GM19395 (cell line): ENCODE results near the gene SLC35A5.
"Not testable (repeated sequence)": the region's sequence is repeated elsewhere in the genome, so short reads cannot be mapped to it uniquely, and the experiment has no call there.

Experiments
- ATAC-seq: cut with Tn5 transposase; IDR thresholded peaks from one replicate; pipeline ENCODE4 v1.9.1; 2021; ENCODE audit warnings: mild to moderate bottlenecking, moderate library complexity; ENCODE audit not compliant: unreplicated experiment

Gene SLC35A5, protein sequence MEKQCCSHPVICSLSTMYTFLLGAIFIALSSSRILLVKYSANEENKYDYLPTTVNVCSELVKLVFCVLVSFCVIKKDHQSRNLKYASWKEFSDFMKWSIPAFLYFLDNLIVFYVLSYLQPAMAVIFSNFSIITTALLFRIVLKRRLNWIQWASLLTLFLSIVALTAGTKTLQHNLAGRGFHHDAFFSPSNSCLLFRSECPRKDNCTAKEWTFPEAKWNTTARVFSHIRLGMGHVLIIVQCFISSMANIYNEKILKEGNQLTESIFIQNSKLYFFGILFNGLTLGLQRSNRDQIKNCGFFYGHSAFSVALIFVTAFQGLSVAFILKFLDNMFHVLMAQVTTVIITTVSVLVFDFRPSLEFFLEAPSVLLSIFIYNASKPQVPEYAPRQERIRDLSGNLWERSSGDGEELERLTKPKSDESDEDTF

DNA sequence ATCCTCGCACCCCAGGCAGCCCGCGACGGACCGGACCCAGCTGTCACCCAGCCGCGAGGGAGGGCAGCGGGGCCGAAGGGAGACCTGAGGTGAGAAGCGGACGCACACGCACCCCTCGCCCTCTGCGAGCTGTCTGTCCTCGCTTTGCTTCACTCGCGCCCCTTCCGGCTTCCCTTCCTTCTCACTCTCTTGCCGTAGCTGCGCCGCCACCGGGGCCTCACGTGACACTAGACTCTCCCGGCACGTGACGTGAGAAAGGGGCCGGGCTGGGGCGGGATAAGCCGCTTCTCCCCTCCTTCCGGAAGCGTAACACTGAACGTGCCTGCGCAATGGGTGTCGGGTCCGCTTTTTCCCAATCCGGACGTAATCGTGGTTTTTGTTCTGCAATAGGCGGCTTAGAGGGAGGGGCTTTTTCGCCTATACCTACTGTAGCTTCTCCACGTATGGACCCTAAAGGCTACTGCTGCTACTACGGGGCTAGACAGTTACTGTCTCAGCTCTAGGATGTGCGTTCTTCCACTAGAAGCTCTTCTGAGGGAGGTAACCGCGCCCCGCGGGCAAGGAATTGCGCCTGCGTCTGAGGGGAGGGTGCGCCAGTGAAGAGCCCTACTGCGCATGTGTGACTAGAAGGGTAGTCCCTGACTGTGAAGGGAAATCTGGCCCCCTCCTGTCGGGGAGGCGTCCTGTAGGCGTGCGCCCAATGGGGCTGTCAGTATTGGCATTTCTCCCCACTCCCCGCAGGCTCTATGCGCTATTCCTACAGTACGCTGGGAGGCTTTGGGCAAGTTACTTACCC lies at the start of gene SLC35A5, which contains the start of gene ATG3:
Gene SLC35A5, plus strand, starts transcription at position 312 of the 796 bp plus-strand sequence. CDS start 1,359 bp downstream, outside the sequence.
Gene ATG3, minus strand, starts transcription at position 229 of the 796 bp plus-strand sequence. CDS start 434 bp downstream, outside the sequence.
- peak; percentile 84 for ATAC-seq

DNA sequence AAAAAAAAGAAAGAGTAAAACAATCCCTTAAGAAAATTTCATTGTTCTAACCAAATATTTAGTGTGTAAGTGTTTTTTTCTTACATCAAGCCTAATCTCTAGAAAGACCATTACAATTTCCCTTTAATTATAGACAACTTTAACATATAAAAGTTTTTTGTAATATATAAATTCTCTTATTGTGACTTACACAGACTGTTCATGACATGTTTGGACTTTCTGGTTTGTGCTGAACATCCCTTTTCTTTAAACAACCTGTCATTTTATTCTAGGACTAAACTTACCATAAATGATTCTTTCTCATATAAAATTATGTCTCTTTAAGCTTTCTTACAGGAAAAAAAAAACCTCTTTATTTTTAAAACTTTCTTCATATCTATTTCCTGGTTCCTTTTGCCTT lies 49.5 kb upstream of the SLC35A5 start:
- no peak for ATAC-seq

DNA sequence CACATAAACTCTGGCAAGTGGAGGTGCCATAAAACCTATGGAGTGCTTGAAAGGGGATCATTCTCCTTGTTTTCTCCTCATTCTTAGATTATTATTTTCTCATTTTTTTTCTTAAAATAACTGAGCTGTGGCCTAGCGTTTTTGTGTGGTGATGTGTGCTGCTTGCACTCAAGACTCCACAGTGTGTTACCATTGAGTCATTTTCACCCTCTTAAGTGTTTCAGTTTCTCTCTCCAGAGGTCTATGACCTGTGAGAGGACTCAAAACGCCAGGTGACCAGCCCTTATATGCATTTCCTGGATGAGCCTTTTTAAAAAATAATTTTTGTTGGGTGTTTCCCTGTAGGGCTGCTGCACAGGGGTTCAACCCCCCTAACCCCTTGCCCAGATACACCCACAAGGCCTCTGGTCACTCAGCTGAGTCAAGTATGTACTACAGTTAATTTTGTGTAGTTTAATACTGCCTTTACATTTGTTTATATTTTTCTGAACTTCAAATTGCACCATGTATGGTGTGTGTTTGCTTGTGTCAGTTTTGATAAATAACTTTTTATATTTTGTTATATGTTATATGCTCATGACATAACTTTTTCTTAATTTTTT lies 47.2 kb upstream of the SLC35A5 start:
- ATAC-seq: peak; percentile 100

DNA sequence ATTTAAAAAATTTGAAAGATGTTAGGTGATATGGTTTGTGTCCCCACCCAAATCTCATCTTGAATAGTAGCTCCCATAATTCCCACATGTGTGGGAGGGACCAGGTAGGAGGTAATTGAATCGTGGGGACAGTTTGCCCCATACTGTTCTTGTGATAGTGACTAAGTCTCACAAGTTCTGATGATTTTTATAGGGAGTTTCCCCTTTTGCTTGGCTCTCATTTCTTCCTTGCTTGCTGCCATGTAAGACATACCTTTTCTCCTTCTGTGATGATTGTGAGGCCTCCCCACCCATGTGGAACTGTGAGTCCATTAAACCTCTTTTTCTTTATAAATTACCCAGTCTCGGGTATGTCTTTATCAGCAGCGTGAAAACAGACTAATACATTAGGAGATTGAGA lies 42.9 kb upstream of the SLC35A5 start:
- ATAC-seq: not testable (repeated sequence)

DNA sequence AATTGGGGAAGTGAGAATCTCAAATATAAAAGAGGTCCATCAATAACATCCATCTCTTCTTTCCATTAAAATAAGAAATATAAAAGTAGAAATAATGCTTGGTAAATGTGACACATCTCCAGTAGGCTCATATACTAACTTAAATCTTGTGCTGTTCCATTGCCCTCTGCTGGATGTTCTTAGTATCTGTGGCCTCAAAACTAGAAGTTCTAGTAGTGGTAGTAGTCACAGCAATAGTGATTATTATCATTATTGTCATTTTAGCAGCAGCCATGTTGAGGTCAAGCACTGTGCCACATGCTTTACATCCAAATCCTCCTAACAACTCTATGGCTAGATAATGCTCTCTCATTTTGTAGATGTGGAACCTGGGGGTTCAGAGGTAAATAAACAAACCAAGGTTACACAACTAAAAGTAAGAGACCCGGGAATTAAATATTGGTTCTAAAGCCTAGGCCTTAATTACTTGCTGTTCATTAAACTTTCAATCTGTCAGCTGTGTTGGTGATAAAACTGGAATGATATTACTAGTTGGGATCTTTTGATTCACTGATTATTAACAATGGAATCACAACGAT lies 42.3 kb upstream of the SLC35A5 start:
- ATAC-seq: no peak

DNA sequence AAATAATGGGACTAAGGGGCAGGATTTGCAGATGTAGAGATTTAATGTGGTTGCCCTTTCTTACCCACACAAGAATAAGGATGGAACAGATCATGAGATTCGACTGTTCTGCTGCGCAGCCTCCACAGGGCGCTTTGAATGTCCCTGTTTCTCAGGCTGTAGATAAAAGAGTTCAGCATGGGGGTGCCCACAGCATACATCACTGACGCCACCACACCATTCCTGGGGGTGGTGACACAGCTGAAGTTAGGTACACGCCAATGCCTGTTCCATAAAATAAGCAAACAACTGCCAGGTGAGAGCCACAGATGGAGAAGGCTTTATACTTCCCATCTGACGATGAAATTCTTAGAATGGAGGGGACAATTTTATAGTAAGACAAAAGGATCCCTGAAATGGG lies 37.7 kb upstream of the SLC35A5 start:
- not testable (repeated sequence) for ATAC-seq

DNA sequence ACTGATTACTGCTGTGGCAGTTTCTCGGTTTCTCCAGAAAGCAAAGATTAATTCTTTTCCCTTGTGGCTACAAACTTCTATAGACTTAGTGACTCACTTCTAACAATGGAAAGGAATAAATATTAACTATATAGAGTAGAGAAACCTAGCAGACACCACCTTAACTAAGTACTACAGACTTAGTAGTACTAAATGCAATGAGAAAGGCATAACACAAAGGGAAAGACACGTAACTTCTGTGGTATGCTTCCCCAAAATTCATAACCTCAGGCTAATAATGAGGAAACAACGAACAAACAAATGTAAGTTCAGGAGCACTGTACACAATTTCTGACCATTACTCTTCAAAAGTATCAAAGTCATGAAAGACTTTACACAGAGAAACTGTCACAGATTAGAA lies 31.3 kb upstream of the SLC35A5 start:
- ATAC-seq: no peak

DNA sequence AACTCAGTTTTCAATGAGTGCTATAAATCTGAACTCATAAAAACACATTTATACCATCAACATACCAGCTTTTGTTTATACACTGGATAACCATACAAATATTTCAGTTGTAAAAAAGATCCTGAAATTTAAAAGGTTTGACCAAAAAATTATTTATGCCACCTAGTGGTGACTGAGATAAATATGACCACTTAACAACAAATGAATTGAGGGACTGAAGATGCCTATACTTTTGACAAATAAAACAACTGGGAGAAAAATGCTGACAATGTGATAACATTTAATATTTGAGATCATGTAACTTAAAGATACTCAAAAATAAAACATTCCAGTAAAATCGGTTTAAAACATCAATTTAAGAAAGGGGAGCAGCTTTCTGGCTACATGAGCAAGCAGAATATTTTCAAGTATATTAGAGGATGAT lies 30.5 kb upstream of the SLC35A5 start:
- ATAC-seq: no peak

DNA sequence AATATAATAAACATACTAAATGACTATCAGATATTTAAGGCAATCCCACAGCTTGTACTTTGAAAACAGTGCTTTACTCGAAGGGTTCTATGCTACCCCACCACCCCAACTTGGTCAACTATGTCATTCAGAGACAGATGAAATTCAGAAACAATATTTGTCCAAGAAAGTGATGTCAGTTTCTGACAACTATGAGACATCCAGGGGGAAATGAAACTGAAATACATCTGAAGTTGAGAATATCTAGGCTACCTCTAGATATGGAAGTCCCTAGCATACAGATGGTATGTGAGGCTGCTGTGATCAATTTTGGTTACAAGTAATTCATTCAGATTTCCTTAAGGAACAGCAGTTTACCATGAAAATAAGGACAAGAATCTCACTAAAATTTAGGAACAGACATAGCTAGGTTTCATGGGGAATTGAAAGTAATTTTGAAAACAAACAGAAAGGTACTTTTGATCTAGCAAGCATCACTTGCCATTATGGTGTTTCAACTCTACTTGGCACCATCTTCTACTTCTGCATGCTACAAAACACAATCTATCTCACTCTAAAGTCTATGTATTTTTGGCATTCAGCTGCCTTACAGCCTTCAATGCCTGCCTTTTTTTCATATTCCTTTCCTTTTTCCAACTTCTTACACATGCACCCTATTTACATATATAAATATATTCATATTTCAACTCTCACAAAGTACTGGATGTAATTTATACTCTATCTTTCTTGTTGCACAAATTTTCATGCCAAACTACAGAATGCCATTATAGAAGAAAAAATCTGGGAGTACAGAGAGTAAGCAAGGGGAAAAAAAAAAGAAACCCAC lies 21.8 kb upstream of the SLC35A5 start:
- ATAC-seq: peak; percentile 98

DNA sequence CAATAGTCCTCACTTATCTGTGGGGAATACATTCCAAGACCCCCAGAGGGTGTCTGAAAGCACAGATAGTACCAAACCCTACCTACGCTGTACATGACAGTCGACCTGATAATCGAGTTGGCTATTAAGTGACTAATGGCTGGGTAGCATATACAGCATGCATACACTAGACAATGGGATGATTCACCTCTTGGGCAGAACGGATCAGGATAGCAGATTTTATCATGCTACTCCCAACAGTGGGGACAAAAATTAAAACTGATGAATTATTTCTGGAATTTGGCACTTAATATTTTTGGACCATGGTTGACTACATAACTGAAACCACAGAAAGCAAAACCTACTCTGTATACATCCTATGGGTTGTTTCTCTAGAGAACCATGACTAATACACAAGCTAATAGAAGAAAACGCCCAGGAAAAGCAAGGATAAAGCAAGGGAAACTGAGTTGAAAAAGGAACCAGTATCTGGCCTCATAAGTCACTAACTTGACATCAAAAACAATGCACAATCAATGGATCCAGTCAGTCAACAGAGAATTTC lies 15.6 kb upstream of the SLC35A5 start:
- no peak for ATAC-seq

DNA sequence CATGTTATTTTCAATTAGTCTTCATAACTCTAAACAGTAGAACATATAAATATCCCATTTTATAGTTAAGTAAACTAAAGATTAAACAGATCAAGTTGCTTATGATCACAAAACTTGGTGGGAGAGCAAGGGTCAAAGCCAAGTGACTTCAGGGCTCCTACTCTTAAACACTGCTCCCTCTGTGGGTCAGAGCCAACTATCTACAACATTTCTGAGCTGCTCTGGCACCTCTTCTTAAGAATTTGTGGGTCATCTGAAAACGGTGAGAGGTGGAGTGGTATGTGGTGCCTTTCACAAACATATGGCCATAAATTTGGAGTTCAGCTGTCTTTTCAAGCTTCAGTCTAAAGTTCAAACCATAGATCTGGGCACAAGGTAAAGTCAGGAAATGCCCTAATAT lies 11.0 kb upstream of the SLC35A5 start:
- no peak for ATAC-seq

DNA sequence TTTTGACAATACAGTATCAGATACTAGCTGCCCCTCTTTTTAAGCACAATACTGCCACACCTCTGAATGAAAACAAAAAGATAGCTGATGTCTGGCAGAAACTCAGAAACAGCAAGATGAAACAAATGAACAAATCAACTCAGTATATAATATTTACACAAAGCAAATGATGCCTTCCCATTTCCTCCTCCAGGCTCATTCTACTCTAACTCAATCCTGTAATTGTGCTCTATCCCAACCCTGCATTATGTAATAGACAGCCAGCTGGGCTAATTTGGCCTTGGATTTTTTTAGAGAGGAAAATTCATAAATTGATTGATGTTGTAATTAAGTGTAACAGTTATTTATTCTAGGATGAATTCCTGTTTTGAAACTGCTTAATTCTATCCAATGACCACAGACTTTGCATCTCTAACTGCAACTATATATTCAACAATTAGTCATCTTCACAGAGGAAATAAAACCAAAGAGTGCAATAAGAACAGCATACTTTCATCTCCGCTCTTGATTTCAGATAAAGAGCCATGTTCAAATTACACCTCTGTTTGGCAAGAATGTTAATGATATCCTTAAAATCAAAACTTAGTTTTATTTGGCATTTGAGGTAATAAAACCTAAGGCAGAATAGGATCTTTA lies 6.2 kb upstream of the SLC35A5 start:
- ATAC-seq: no peak

DNA sequence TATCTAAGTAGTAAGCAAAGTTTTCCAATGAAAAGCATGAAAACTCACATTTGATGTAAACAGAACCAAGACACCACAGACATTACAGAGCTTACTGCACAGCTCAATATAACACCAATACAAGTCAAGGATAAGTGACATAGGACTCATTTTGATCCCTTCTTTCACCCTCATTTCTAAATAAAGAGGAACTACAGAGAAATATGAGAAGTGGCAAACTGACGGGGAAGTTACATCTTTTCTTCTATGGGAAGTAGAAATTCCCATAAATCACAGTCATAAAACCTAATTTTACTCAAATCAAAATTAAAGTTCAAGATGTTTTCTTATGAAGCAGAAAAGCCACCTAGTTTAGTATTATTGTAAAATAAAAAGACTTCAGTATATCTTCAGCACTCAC lies 3.9 kb upstream of the SLC35A5 start:
- ATAC-seq: no peak

DNA sequence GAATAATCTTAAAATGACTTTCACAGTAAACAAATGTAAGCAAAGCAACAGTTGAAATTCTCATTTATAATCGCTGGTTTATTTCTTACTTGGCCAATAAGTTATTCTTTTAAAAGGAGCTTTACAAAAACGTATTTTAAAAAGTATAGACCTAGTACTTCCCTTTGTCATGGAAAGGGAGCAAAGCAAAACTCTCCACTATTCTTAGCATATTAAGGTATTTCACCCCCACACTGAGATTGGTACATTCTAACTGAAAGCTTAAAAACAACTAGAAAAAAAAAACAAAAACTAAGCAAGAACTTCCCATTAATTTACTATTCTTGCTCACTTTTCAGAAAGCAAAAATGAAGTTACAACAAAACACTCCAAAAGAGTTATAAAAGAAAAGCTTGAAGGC lies 1.5 kb upstream of the SLC35A5 start:
- no peak for ATAC-seq

DNA sequence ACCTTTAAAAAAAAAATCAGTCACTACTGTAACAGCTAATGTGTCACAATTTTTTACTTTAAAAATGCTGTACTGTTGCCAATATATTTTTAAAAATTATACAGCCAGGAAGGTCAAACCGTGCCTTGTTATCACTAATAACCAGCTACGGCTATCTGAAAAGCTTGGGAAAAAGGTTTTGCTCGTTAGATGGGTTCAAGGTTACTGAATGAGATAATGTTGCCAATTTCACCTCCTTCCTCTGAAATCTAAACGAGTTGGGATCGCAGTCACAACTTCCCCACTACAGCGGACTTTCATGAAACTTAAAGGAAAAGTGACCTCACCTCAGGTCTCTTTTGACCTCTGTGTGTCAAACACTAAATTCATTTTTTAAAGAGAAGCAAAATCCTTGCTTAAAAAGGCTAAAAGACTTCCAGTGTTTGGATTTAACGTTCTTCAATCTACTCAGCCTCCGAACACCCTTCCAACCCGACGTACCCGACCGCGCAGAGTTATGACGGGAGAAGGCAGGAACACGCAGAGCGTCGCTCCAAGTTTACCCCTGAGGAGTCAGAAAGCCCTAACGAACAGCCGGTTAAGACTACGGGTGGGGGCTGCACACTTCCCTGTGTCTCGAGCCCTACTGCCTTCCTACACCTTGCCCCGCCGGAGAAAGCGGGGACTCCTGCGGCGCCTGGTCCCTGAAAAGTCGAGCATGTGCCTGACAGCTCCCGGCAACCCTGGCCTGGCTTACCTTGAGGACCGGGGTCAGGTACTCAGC lies 943 bp upstream of the SLC35A5 start:
- ATAC-seq: peak; percentile 24

DNA sequence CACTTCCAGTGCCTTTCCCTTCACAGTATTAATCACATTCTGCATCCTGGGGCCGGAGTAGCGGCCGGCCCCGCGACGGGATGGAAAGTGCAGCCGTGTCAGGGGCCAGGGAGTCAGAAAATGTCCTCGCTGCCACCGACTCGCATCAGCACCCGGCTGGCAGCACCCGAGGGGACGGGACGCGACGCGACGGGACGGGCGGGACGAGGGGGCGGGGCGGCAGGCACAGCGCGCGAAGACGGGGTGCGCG lies 436 bp upstream of the SLC35A5 start:
- ATAC-seq: peak; percentile 52

DNA sequence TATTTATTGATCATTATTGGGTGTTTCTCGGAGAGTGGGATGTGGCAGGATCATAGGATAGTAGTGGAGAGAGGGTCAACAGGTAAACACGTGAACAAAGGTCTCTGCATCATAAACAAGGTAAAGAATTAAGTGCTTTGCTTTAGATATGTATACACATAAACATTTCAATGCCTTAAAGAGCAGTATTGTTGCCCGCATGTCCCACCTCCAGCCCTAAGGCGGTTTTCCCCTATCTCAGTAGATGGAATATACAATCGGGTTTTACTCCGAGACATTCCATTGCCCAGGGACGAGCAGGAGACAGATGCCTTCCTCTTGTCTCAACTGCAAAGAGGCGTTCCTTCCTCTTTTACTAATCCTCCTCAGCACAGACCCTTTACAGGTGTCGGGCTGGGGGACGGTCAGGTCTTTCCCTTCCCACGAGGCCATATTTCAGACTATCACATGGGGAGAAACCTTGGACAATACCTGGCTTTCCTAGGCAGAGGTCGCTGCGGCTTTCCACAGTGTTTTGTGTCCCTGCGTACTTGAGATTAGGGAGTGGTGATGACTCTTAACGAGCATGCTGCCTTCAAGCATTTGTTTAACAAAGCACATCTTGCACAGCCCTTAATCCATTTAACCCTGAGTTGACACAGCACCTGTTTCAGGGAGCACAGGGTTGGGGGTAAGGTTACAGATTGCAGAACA lies 2.5 kb downstream of the SLC35A5 start:
- ATAC-seq: not testable (repeated sequence)

DNA sequence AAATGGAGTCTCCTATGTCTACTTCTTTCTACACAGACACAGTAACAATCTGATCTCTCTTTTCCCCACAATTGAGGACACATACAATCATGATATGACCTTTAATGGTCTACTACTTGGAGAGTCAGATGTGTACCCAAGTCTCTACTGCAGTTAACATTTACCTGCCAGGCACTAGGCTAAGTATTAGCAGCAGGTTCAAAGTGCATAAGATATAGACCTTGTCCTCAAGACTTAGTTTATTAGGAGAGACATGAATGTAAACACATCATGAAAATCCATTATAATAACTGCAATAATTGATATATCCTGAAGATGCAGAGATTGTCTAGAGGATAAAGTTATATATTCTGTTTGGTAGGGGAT lies 3.1 kb downstream of the SLC35A5 start:
- no peak for ATAC-seq

DNA sequence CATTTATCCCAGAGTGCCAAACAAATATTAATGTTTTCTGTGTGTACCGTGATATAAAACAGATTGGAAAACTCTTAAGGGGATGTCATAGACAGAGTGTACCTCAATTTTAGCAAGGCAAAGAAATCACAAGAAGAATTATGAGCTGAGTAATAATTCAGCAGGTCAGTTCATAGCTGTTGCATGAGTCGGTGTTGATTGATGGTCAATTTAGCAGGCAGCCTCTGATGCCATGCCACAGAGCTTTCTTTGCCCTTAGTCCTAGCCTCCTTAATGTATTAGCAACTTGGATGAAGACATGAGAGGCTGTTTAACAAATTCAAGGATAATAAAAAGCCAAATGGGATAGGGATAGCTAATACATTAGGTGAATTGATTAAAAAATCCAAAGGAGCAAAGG lies 6.8 kb downstream of the SLC35A5 start:
- no peak for ATAC-seq
